Putamen (tissue), 1 donor: Measurements from ENCODE around the gene DBET.
"Not testable (repeated sequence)": the region's sequence is repeated elsewhere in the genome, so short reads cannot be mapped to it uniquely, and the experiment has no call there.

Source experiments
- DNase-seq: peaks from one replicate; pipeline ENCODE4 v3.0.0-alpha.2; 2016; ENCODE audit warnings: low spot score

Gene DBET

GRCh38 chr4:190064342-190064741, at the start of gene DBET:
Gene DBET (plus strand): TSS chr4:190064502.
- not testable (repeated sequence) for DNase-seq

- no peak for DNase-seq
Observed at GRCh38 chr4:190014771-190015537, 49.3 kb upstream of the DBET start.

GRCh38 chr4:190015538-190016368, 48.5 kb upstream of the DBET start:
- DNase-seq = no peak

- no peak for DNase-seq
Observed at GRCh38 chr4:190016369-190017289, 47.7 kb upstream of the DBET start.

- no peak for DNase-seq
Observed at GRCh38 chr4:190017357-190018200, 46.7 kb upstream of the DBET start.

GRCh38 chr4:190018201-190018920, 45.9 kb upstream of the DBET start:
- DNase-seq = no peak

- no peak for DNase-seq
Observed at GRCh38 chr4:190019023-190019858, 45.1 kb upstream of the DBET start.

GRCh38 chr4:190019859-190020463, 44.3 kb upstream of the DBET start:
- DNase-seq = not testable (repeated sequence)

GRCh38 chr4:190020790-190021717, 43.2 kb upstream of the DBET start:
- no peak for DNase-seq

GRCh38 chr4:190021973-190022372, 42.3 kb upstream of the DBET start:
- not testable (repeated sequence) for DNase-seq

- DNase-seq = not testable (repeated sequence)
Observed at GRCh38 chr4:190022614-190023281, 41.6 kb upstream of the DBET start.

- DNase-seq = not testable (repeated sequence)
Observed at GRCh38 chr4:190027156-190027555, 37.1 kb upstream of the DBET start, which contains the start of gene FRG2. Gene FRG2 (minus strand): TSS chr4:190027256. CDS start chr4:190027204, 52 bp downstream.

- DNase-seq = not testable (repeated sequence)
Observed at GRCh38 chr4:190031264-190031663, 33.0 kb upstream of the DBET start.

GRCh38 chr4:190037704-190038388, 26.5 kb upstream of the DBET start:
- not testable (repeated sequence) for DNase-seq

- not testable (repeated sequence) for DNase-seq
Observed at GRCh38 chr4:190040873-190041272, 23.4 kb upstream of the DBET start.

- not testable (repeated sequence) for DNase-seq
Observed at GRCh38 chr4:190047627-190048026, 16.7 kb upstream of the DBET start.
